Measurements from ENCODE around the gene RTP2. TPM values are rescaled to one million over a fixed set of nuclear protein-coding genes. Genes with fewer than 3 reads are reported as not detected.

Gene RTP2
- total RNA-seq, 1 donor from 2014 or later: not detected

- Mint-ChIP-seq H3K9me3 (no peaks in the 10 kb centered on the region), H3K27ac (ENCODE audit: unreplicated experiment) (no peak overlapping the region), H3K4me1 (peaks cover 4% of the 10 kb centered on the region), H3K27me3 (ENCODE audit: low read depth) (no peaks in the 10 kb centered on the region), H3K36me3 (ENCODE audit: low read depth) (peaks cover 3% of the 10 kb centered on the region), H3K4me3 (no peak overlapping the region)
- no peak for DNase-seq (ENCODE audit: low read depth, low spot score)
- TF ChIP-seq CTCF (conservative IDR thresholded peaks at IDR 0.05): no peak
These were observed 22.9 kb upstream of the RTP2 start for GRCh38 chr3:187725224-187725623.

GRCh38 chr3:187722206-187722612 is 19.9 kb upstream of the RTP2 start:
- no peaks in the 10 kb centered on the region for H3K27me3 Mint-ChIP-seq (ENCODE audit: low read depth)
- peaks cover 3% of the 10 kb centered on the region for H3K36me3 Mint-ChIP-seq (ENCODE audit: low read depth)

GRCh38 chr3:187721055-187721454 is 18.7 kb upstream of the RTP2 start:
- H3K36me3 Mint-ChIP-seq (ENCODE audit: low read depth): peaks cover 3% of the 10 kb centered on the region
- no peak overlapping the region for H3K4me3 Mint-ChIP-seq
- DNase-seq (ENCODE audit: low read depth, low spot score): no peak
- no peaks in the 10 kb centered on the region for H3K9me3 Mint-ChIP-seq
- H3K4me1 Mint-ChIP-seq: peaks cover 15% of the 10 kb centered on the region
- no peaks in the 10 kb centered on the region for H3K27me3 Mint-ChIP-seq (ENCODE audit: low read depth)
- TF ChIP-seq CTCF (conservative IDR thresholded peaks at IDR 0.05): no peak
- no peak overlapping the region for H3K27ac Mint-ChIP-seq (ENCODE audit: unreplicated experiment)

More at GRCh38 chr3:187722206-187722612, 19.9 kb upstream of the RTP2 start:
- no peak overlapping the region for H3K27ac Mint-ChIP-seq (ENCODE audit: unreplicated experiment)
- H3K4me1 Mint-ChIP-seq: peaks cover 15% of the 10 kb centered on the region
- no peaks in the 10 kb centered on the region for H3K9me3 Mint-ChIP-seq
- TF ChIP-seq CTCF (conservative IDR thresholded peaks at IDR 0.05): no peak
- DNase-seq (ENCODE audit: low read depth, low spot score): no peak
- H3K4me3 Mint-ChIP-seq: no peak overlapping the region

GRCh38 chr3:187720337-187720670 is 17.9 kb upstream of the RTP2 start:
- DNase-seq (ENCODE audit: low read depth, low spot score): no peak
- peaks cover 3% of the 10 kb centered on the region for H3K36me3 Mint-ChIP-seq (ENCODE audit: low read depth)
- no peak overlapping the region for H3K27ac Mint-ChIP-seq (ENCODE audit: unreplicated experiment)
- H3K9me3 Mint-ChIP-seq: no peaks in the 10 kb centered on the region
- H3K4me3 Mint-ChIP-seq: no peak overlapping the region
- peaks cover 15% of the 10 kb centered on the region for H3K4me1 Mint-ChIP-seq
- no peak for TF ChIP-seq CTCF (conservative IDR thresholded peaks at IDR 0.05)
- no peaks in the 10 kb centered on the region for H3K27me3 Mint-ChIP-seq (ENCODE audit: low read depth)

GRCh38 chr3:187719628-187720336 is 17.4 kb upstream of the RTP2 start:
- no peak for TF ChIP-seq CTCF (conservative IDR thresholded peaks at IDR 0.05)
- no peak overlapping the region for H3K4me3 Mint-ChIP-seq
- no peaks in the 10 kb centered on the region for H3K9me3 Mint-ChIP-seq
- peaks cover 15% of the 10 kb centered on the region for H3K4me1 Mint-ChIP-seq
- H3K27me3 Mint-ChIP-seq (ENCODE audit: low read depth): peaks cover 4% of the 10 kb centered on the region
- peaks cover 3% of the 10 kb centered on the region for H3K36me3 Mint-ChIP-seq (ENCODE audit: low read depth)
- no peak for DNase-seq (ENCODE audit: low read depth, low spot score)
- no peak overlapping the region for H3K27ac Mint-ChIP-seq (ENCODE audit: unreplicated experiment)
